ELR (cell line): ENCODE data around the gene PNMA8B.
A peak's percentile ranks its signal among the peaks of the same experiment; 100 is the strongest.

Experiments used
- DNase-seq: peaks from one replicate; pipeline ENCODE4 v3.0.0-alpha.2; 2015; ENCODE audit warnings: low read depth

PNMA8B gene

GRCh38 chr19:46486358-46486757 lies 9.3 kb downstream of the PNMA8B start:
- DNase-seq, result no peak

- no peak for DNase-seq
Measured at GRCh38 chr19:46484656-46485055, 11.0 kb downstream of the PNMA8B start.

- DNase-seq, result peak; percentile 25
Measured at GRCh38 chr19:46482631-46483030, 13.0 kb downstream of the PNMA8B start.

GRCh38 chr19:46481947-46482346 lies 13.7 kb downstream of the PNMA8B start:
- DNase-seq, result no peak

- no peak for DNase-seq
Measured at GRCh38 chr19:46481223-46481848, 14.3 kb downstream of the PNMA8B start.

- DNase-seq, result no peak
Measured at GRCh38 chr19:46480415-46480814, 15.3 kb downstream of the PNMA8B start.

- peak; percentile 27 for DNase-seq
Measured at GRCh38 chr19:46478356-46478986, 17.2 kb downstream of the PNMA8B start.

- no peak for DNase-seq
Measured at GRCh38 chr19:46475986-46476385, 19.7 kb downstream of the PNMA8B start.

GRCh38 chr19:46474211-46474610 lies 21.5 kb downstream of the PNMA8B start:
- no peak for DNase-seq

- no peak for DNase-seq
Measured at GRCh38 chr19:46472592-46472991, 23.1 kb downstream of the PNMA8B start.

GRCh38 chr19:46471811-46472543 lies 23.7 kb downstream of the PNMA8B start:
- no peak for DNase-seq

GRCh38 chr19:46471116-46471733 lies 24.4 kb downstream of the PNMA8B start, which contains the start of gene PNMA8A:
Gene PNMA8A, minus strand, starts transcription at chr19:46471563. Its CDS starts 528 bp downstream, at chr19:46471035.
- DNase-seq, result peak; percentile 23

GRCh38 chr19:46470376-46470775 lies 25.3 kb downstream of the PNMA8B start:
- DNase-seq, result no peak

- DNase-seq, result no peak
Measured at GRCh38 chr19:46469541-46470185, 26.0 kb downstream of the PNMA8B start.

- DNase-seq, result peak; percentile 74
Measured at GRCh38 chr19:46466536-46467196, 29.0 kb downstream of the PNMA8B start.

- no peak for DNase-seq
Measured at GRCh38 chr19:46463516-46463915, 32.2 kb downstream of the PNMA8B start.

- DNase-seq, result no peak
Measured at GRCh38 chr19:46461537-46461936, 34.1 kb downstream of the PNMA8B start.

GRCh38 chr19:46460981-46461380 lies 34.7 kb downstream of the PNMA8B start:
- no peak for DNase-seq

- DNase-seq, result no peak
Measured at GRCh38 chr19:46460055-46460454, 35.6 kb downstream of the PNMA8B start.

GRCh38 chr19:46456930-46457329 lies 38.7 kb downstream of the PNMA8B start:
- no peak for DNase-seq

GRCh38 chr19:46454244-46454643 lies 41.4 kb downstream of the PNMA8B start:
- no peak for DNase-seq

GRCh38 chr19:46453661-46454060 lies 42.0 kb downstream of the PNMA8B start:
- DNase-seq, result no peak
